Transverse colon (tissue), 4 donors: ENCODE data around the gene NR3C1. TPM values are rescaled to one million over a fixed set of nuclear protein-coding genes. Genes with fewer than 3 reads are reported as not detected.

ENCODE experiments used
- DNase-seq: peaks from one replicate; pipeline ENCODE4 v3.0.0-alpha.2; 2019
- H3K27ac ChIP-seq, 4 donors: fragments of 200-600 bp; sonication (generic); 2 replicates each; pipeline ENCODE4 v1.5.1; 2016 to 2018; ENCODE audit warnings: inconsistent platforms in 4 of 4
- H3K27me3 ChIP-seq: fragments of 200-600 bp; sonication (generic); 2 replicates; pipeline ENCODE4 v1.5.1; 2017; ENCODE audit warnings: inconsistent platforms
- H3K36me3 ChIP-seq, 4 donors: fragments of 200-600 bp; sonication (generic); 2 replicates each; pipeline ENCODE4 v1.5.1; 2017 to 2019; ENCODE audit warnings: inconsistent platforms in 4 of 4
- H3K4me1 ChIP-seq, 4 donors: fragments of 200-600 bp; sonication (generic); 2 replicates each; pipeline ENCODE4 v1.5.1; 2017 to 2020; ENCODE audit warnings: inconsistent platforms in 4 of 4
- H3K4me3 ChIP-seq, 4 donors: fragments of 200-600 bp; sonication (generic); 1 replicate in 1 of 4; 2 replicates in 3 of 4; pipeline versions ENCODE4 v1.5.1 to v1.6.1; 2017 to 2019; ENCODE audit warnings: inconsistent platforms in 4 of 4
- H3K9me3 ChIP-seq, 2 donors: fragments of 200-600 bp; sonication (generic); 2 replicates each; pipeline ENCODE4 v1.5.1; 2017 to 2019; ENCODE audit warnings: inconsistent platforms in 2 of 2
- CTCF ChIP-seq, 5 experiments: fragments of 200-600 bp in 3 of 5; fragments of 450-650 bp in 2 of 5; sonication (generic) in 3 of 5; IDR thresholded peaks; 1 replicate in 2 of 5; 2 replicates in 3 of 5; pipeline ENCODE4 v1.5.1; 2016 to 2017; ENCODE audit warnings: antibody characterized with exemption in 5 of 5, inconsistent platforms in 3 of 5, mild to moderate bottlenecking in 2 of 5, moderate library complexity in 1 of 5
- EP300 ChIP-seq: sonication (generic); formaldehyde crosslinking; IDR thresholded peaks from one replicate; pipeline ENCODE4 v1.6.1; 2017; ENCODE audit warnings: antibody characterized with exemption, low read depth
- POLR2A ChIP-seq: fragments of 450-650 bp; IDR thresholded peaks from one replicate; pipeline ENCODE4 v1.6.1; 2016; ENCODE audit warnings: antibody characterized with exemption, mild to moderate bottlenecking, moderate library complexity
- POLR2AphosphoS5 ChIP-seq, 3 donors: sonication (generic); formaldehyde crosslinking; IDR thresholded peaks; one replicate each; pipeline ENCODE4 v1.6.1; 2016; ENCODE audit warnings: antibody characterized with exemption in 3 of 3
- WGBS, 2 donors: methylation state at CpG; one replicate each; pipeline ENCODE4 v1.1.5; 2018; ENCODE audit warnings: low coverage in 1 of 2; 5-methylcytosine and 5-hydroxymethylcytosine counted together
- in situ Hi-C, 4 donors: fragments of 200-750 bp; cut with MboI; loops; one replicate each; pipeline versions ENCODE4 v1.15.0 to v1.15.1; 2017; ENCODE audit warnings: low sequenced_read_pairs in 3 of 4, low pct_ligation_motif_present in 1 of 4, low pct_unique_long_range_greater_than_20kb in 1 of 4
- intact Hi-C: fragments of 100-400 bp; cut with DNase I; formaldehyde crosslinking; loops from one replicate; pipeline ENCODE4 v1.15.1; 2023; ENCODE audit warnings: low total_unique reads
- total RNA-seq, 4 donors: library from RNA; depleted of rRNA; stranded (reverse); fragments of >200 nt; gene quantifications; one replicate each; pipeline ENCODE4 v1.1.0, GENCODE V29; 2016

Gene NR3C1
- total RNA-seq, 4 donors from 2014 or later = 8.4 to 37.7 (median 30.3) TPM

GRCh38 chr5:143313298-143313852 lies 90.1 kb downstream of the NR3C1 start:
- no peak for DNase-seq
- Histone ChIP-seq H3K36me3 (peaks cover 0 to 20% (median 5%) of the 10 kb centered on the region in 4 donors), H3K27me3 (no peaks in the 10 kb centered on the region), H3K4me1 (peaks cover 0 to 12% (median 5%) of the 10 kb centered on the region in 4 donors), H3K4me3 (no peak overlapping the region), H3K27ac (no peak overlapping the region), H3K9me3 (no peaks in the 10 kb centered on the region)
- in situ Hi-C loops (no loop called here), intact Hi-C loops (no loop called here)
- 50 to 78% methylated on average over 1 of the region's 1 CpG for WGBS, 2 donors
- TF ChIP-seq POLR2AphosphoS5 (IDR thresholded peaks at IDR 0.05) (no peak), CTCF (IDR thresholded peaks at IDR 0.05) (no peak), POLR2A (no peak), EP300 (no peak)

- H3K36me3 ChIP-seq = peaks cover 0 to 20% (median 5%) of the 10 kb centered on the region in 4 donors
- 95 to 97% methylated on average over 2 of the region's 2 CpGs for WGBS, 2 donors
- peaks cover 0 to 12% (median 5%) of the 10 kb centered on the region in 4 donors for H3K4me1 ChIP-seq
- TF ChIP-seq POLR2AphosphoS5 (IDR thresholded peaks at IDR 0.05) = no peak
- no peak for TF ChIP-seq CTCF (IDR thresholded peaks at IDR 0.05)
- TF ChIP-seq EP300 = no peak
- TF ChIP-seq POLR2A = no peak
- in situ Hi-C loops = no loop called here
- H3K4me3 ChIP-seq = no peak overlapping the region
- DNase-seq = no peak
- H3K9me3 ChIP-seq = no peaks in the 10 kb centered on the region
- intact Hi-C loops = no loop called here
- no peaks in the 10 kb centered on the region for H3K27me3 ChIP-seq
- no peak overlapping the region for H3K27ac ChIP-seq
These were observed 90.7 kb downstream of the NR3C1 start for GRCh38 chr5:143312822-143313221.

- Histone ChIP-seq H3K36me3 (peaks cover 0 to 20% (median 5%) of the 10 kb centered on the region in 4 donors), H3K4me3 (no peak overlapping the region), H3K9me3 (no peaks in the 10 kb centered on the region), H3K27me3 (no peaks in the 10 kb centered on the region), H3K4me1 (peaks cover 0 to 12% (median 5%) of the 10 kb centered on the region in 4 donors), H3K27ac (no peak overlapping the region)
- DNase-seq = no peak
- WGBS, 2 donors = 96 to 100% methylated on average over 1 of the region's 1 CpG
- TF ChIP-seq POLR2A = no peak
- TF ChIP-seq CTCF (IDR thresholded peaks at IDR 0.05) = no peak
- no peak for TF ChIP-seq EP300
- TF ChIP-seq POLR2AphosphoS5 (IDR thresholded peaks at IDR 0.05) = no peak
- intact Hi-C loops (no loop called here), in situ Hi-C loops (no loop called here)
These were observed 91.5 kb downstream of the NR3C1 start for GRCh38 chr5:143311955-143312354.

- 69 to 83% methylated on average over 3 to 5 of the region's 5 CpGs for WGBS, 2 donors
- Histone ChIP-seq H3K4me3 (no peak overlapping the region), H3K27me3 (no peaks in the 10 kb centered on the region), H3K4me1 (peaks cover 0 to 12% (median 5%) of the 10 kb centered on the region in 4 donors), H3K9me3 (no peaks in the 10 kb centered on the region), H3K27ac (no peak overlapping the region), H3K36me3 (peaks cover 0 to 20% (median 5%) of the 10 kb centered on the region in 4 donors)
- in situ Hi-C loops (no loop called here), intact Hi-C loops (no loop called here)
- no peak for TF ChIP-seq POLR2AphosphoS5 (IDR thresholded peaks at IDR 0.05)
- no peak for TF ChIP-seq EP300
- TF ChIP-seq POLR2A = no peak
- TF ChIP-seq CTCF (IDR thresholded peaks at IDR 0.05) = no peak
- DNase-seq = no peak
These were observed 92.1 kb downstream of the NR3C1 start for GRCh38 chr5:143311428-143311827.
